Retinal pigment epithelial cell (primary cell): ENCODE measurements around the gene PHLDA2.

Experiments
- DNase-seq: peaks from one replicate; pipeline ENCODE4 v3.0.0-alpha.2; 2010; ENCODE audit warnings: low read depth
- H3K4me3 ChIP-seq: 2 replicates; pipeline ENCODE4 v1.5.1; 2011; ENCODE audit warnings: mild to moderate bottlenecking, low read length, control low read depth, moderate library complexity
- CTCF ChIP-seq: conservative IDR thresholded peaks from 2 replicates; pipeline ENCODE4 v1.5.1; 2011; ENCODE audit warnings: low read depth, low read length, control low read depth, inconsistent platforms

PHLDA2 gene

GRCh38 chr11:2904153-2905052, 24.8 kb downstream of the PHLDA2 start:
- no peak for TF ChIP-seq CTCF
- no peak for DNase-seq
- no peak overlapping the region for H3K4me3 ChIP-seq

DNA sequence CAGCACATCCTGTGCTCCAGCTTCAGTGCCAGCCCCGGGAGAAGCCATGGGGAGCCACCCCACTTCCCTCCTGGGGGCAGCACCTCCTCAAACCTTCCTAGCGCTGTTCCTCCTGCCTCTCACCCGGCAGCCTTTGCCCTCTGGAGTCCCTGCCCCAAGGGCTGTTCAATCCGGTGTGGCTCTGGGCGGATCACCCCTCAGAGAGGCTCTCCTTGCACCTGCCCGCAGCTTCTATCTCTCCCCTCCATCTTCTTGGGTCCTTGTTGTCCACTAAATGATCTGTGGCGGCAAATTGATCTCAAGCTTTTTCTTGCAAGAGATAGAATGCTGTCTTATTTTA, 25.6 kb downstream of the PHLDA2 start:
- DNase-seq: no peak
- H3K4me3 ChIP-seq: no peak overlapping the region

GRCh38 chr11:2902784-2903671, 26.2 kb downstream of the PHLDA2 start:
- H3K4me3 ChIP-seq: peak overlapping the region; percentile 52
- TF ChIP-seq CTCF: no peak
- DNase-seq: no peak

More for the DNA sequence above, 25.6 kb downstream of the PHLDA2 start:
- no peak for TF ChIP-seq CTCF

DNA sequence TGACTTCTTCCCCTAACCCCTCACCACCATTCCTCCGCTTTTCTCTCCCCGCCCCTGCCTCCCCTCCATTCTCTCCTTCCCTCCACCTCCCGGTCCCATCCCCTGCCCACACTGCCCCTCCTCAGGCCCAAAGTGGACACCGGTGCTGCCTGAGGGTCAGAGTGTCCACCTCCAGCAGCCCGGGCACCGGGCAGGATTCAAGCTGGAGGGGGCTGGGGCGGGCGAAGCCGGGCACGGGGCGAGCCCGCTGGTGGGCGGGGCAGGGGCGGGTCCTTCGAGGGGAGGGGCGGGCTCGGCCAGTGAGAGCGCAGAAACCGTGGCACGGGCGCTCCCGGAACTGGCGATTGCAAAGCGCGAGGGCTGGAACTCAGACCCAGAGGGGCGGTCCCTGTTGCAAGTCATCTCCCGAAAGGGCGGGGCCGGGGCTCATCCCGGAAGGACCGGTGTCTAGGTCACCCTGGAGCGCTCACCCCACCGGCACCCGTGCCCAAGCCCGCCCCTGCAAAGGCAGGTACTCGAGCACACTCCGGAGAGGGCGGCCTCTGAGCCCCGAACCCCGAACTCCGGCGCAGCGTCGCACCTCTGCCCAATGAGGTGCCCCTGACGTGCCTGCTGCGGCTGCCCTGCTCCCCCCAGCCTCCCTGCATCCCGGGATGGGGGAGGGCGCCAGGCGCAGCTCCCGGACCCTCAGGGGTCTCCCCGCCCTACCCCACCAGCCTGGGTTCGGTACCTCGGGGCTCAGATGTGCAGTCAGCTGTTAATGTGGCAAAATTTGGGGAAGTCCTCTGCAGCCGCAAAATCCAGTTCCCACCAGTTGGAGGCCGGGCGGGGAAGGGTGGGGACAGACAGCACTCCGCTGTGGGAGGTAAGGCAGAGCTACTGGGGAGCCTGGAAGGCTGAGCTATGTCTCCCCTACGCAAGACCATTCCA, 27.1 kb downstream of the PHLDA2 start:
- TF ChIP-seq CTCF: no peak
- H3K4me3 ChIP-seq: peak overlapping the region; percentile 52
- DNase-seq: peak; percentile 42

- no peak for TF ChIP-seq CTCF
- peak overlapping the region; percentile 45 for H3K4me3 ChIP-seq
- DNase-seq: no peak
Measured at GRCh38 chr11:2901196-2901796, 27.9 kb downstream of the PHLDA2 start.

GRCh38 chr11:2899080-2899783, 30.0 kb downstream of the PHLDA2 start:
- TF ChIP-seq CTCF: no peak
- H3K4me3 ChIP-seq: no peak overlapping the region
- DNase-seq: no peak
